ENCODE results near the gene HECTD1. TPM values are rescaled to one million over a fixed set of nuclear protein-coding genes. Genes with fewer than 3 reads are reported as not detected.
"Not testable (repeated sequence)": the region's sequence is repeated elsewhere in the genome, so short reads cannot be mapped to it uniquely, and the experiment has no call there.

HECTD1 gene
- total RNA-seq, 8 experiments from 2014 or later = 98.6 to 560 (median 132) TPM

GRCh38 chr14:31122098-31122611 lies 85.4 kb downstream of the HECTD1 start:
- no peaks in the 10 kb centered on the region for H3K4me1 ChIP-seq (replicated peaks in 1 of 2)
- H3K4me3 ChIP-seq = no peak overlapping the region
- peak in 1 of 8 experiments; percentile 12 for ATAC-seq (replicated peaks in 6 of 8)
- 60 to 96% (median 70%) methylated on average over 1 to 4 of the region's 8 CpGs; no CpG with 5 or more reads in 4 of the 10 experiments for WGBS, 10 experiments
- in situ Hi-C loops (cut with MboI; ENCODE audit: low pct_unique_long_range_greater_than_20kb in 2 of 9, low sequenced_read_pairs in 9 of 9, unreplicated experiment in 9 of 9) = loop anchor here in 1 of 9 experiments (25.0 kb wide), 1 partner anchor 215 kb away; no protein-coding TSS in a partner anchor
- no peak overlapping the region for H3K27ac ChIP-seq

- Histone ChIP-seq H3K4me3 (no peak overlapping the region), H3K4me1 (replicated peaks in 1 of 2) (no peaks in the 10 kb centered on the region), H3K27ac (no peak overlapping the region)
- 65 to 100% (median 89%) methylated on average over 1 to 3 of the region's 3 CpGs; no CpG with 5 or more reads in 4 of the 10 experiments for WGBS, 10 experiments
- in situ Hi-C loops (cut with MboI; ENCODE audit: low pct_unique_long_range_greater_than_20kb in 2 of 9, low sequenced_read_pairs in 9 of 9, unreplicated experiment in 9 of 9) = loop anchor here in 1 of 9 experiments (25.0 kb wide), 1 partner anchor 218 kb away; no protein-coding TSS in a partner anchor
- ATAC-seq (replicated peaks in 6 of 8) = peak in 1 of 8 experiments; percentile 19
Measured at GRCh38 chr14:31118892-31119291, 88.7 kb downstream of the HECTD1 start.

- no peak for ATAC-seq (replicated peaks in 6 of 8)
- WGBS, 10 experiments = 92 to 100% (median 100%) methylated on average over 1 to 3 of the region's 3 CpGs; no CpG with 5 or more reads in 1 of the 10 experiments
- no peak overlapping the region for H3K27ac ChIP-seq
- no peak overlapping the region for H3K4me3 ChIP-seq
- in situ Hi-C loops (cut with MboI; ENCODE audit: low pct_unique_long_range_greater_than_20kb in 2 of 9, low sequenced_read_pairs in 9 of 9, unreplicated experiment in 9 of 9) = loop anchor here in 1 of 9 experiments (25.0 kb wide), 1 partner anchor 224 kb away; no protein-coding TSS in a partner anchor
- no peaks in the 10 kb centered on the region for H3K4me1 ChIP-seq (replicated peaks in 1 of 2)
Measured at GRCh38 chr14:31113794-31114193, 93.8 kb downstream of the HECTD1 start.

GRCh38 chr14:31110872-31111271 lies 96.7 kb downstream of the HECTD1 start:
- 67 to 100% (median 100%) methylated on average over 1 to 2 of the region's 2 CpGs for WGBS, 10 experiments
- in situ Hi-C loops (cut with MboI; ENCODE audit: low pct_unique_long_range_greater_than_20kb in 2 of 9, low sequenced_read_pairs in 9 of 9, unreplicated experiment in 9 of 9) = loop anchor here in 1 of 9 experiments (25.0 kb wide), 1 partner anchor 226 kb away; no protein-coding TSS in a partner anchor
- no peak for ATAC-seq (replicated peaks in 6 of 8)
- H3K27ac ChIP-seq = no peak overlapping the region
- H3K4me3 ChIP-seq = no peak overlapping the region
- no peaks in the 10 kb centered on the region for H3K4me1 ChIP-seq (replicated peaks in 1 of 2)

GRCh38 chr14:31109257-31109656 lies 98.3 kb downstream of the HECTD1 start:
- ATAC-seq (replicated peaks in 6 of 8) = no peak
- WGBS, 10 experiments = 86 to 100% (median 94%) methylated on average over 1 to 10 of the region's 11 CpGs; no CpG with 5 or more reads in 2 of the 10 experiments
- Histone ChIP-seq H3K27ac (no peak overlapping the region), H3K4me3 (no peak overlapping the region), H3K4me1 (replicated peaks in 1 of 2) (no peaks in the 10 kb centered on the region)
- in situ Hi-C loops (cut with MboI; ENCODE audit: low pct_unique_long_range_greater_than_20kb in 2 of 9, low sequenced_read_pairs in 9 of 9, unreplicated experiment in 9 of 9) = loop anchor here in 1 of 9 experiments (25.0 kb wide), 1 partner anchor 228 kb away; no protein-coding TSS in a partner anchor

GRCh38 chr14:31106768-31107167 lies 100.8 kb downstream of the HECTD1 start:
- no peak overlapping the region for H3K27ac ChIP-seq
- 68 to 100% (median 94%) methylated on average over 2 to 3 of the region's 3 CpGs; no CpG with 5 or more reads in 2 of the 10 experiments for WGBS, 10 experiments
- in situ Hi-C loops (cut with MboI; ENCODE audit: low pct_unique_long_range_greater_than_20kb in 2 of 9, low sequenced_read_pairs in 9 of 9, unreplicated experiment in 9 of 9) = loop anchor here in 1 of 9 experiments (25.0 kb wide), 1 partner anchor 231 kb away; no protein-coding TSS in a partner anchor
- H3K4me1 ChIP-seq (replicated peaks in 1 of 2) = no peaks in the 10 kb centered on the region
- no peak overlapping the region for H3K4me3 ChIP-seq
- no peak for ATAC-seq (replicated peaks in 6 of 8)

GRCh38 chr14:31097081-31097480 lies 110.5 kb downstream of the HECTD1 start:
- Histone ChIP-seq H3K27ac (no peak overlapping the region), H3K4me1 (replicated peaks in 1 of 2) (no peaks in the 10 kb centered on the region), H3K4me3 (no peak overlapping the region)
- in situ Hi-C loops (cut with MboI; ENCODE audit: low pct_unique_long_range_greater_than_20kb in 2 of 9, low sequenced_read_pairs in 9 of 9, unreplicated experiment in 9 of 9) = loop anchor here in 2 of 9 experiments (25.0 kb wide), 1 partner anchor 110 kb away; no protein-coding TSS in a partner anchor
- WGBS, 10 experiments = 75 to 100% (median 85%) methylated on average over 1 of the region's 1 CpG; no CpG with 5 or more reads in 4 of the 10 experiments
- no peak for ATAC-seq (replicated peaks in 6 of 8)

GRCh38 chr14:31096255-31096654 lies 111.3 kb downstream of the HECTD1 start:
- WGBS, 10 experiments = 83 to 100% (median 100%) methylated on average over 1 to 6 of the region's 6 CpGs
- no peak overlapping the region for H3K4me3 ChIP-seq
- no peak for ATAC-seq (replicated peaks in 6 of 8)
- no peaks in the 10 kb centered on the region for H3K4me1 ChIP-seq (replicated peaks in 1 of 2)
- in situ Hi-C loops (cut with MboI; ENCODE audit: low pct_unique_long_range_greater_than_20kb in 2 of 9, low sequenced_read_pairs in 9 of 9, unreplicated experiment in 9 of 9) = loop anchor here in 2 of 9 experiments (25.0 kb wide), 1 partner anchor 109 kb away; no protein-coding TSS in a partner anchor
- no peak overlapping the region for H3K27ac ChIP-seq

- H3K4me3 ChIP-seq; ATAC-seq (replicated peaks in 6 of 8); H3K27ac ChIP-seq; H3K4me1 ChIP-seq (replicated peaks in 1 of 2): not testable (repeated sequence)
- in situ Hi-C loops (cut with MboI; ENCODE audit: low pct_unique_long_range_greater_than_20kb in 2 of 9, low sequenced_read_pairs in 9 of 9, unreplicated experiment in 9 of 9) = loop anchor here in 2 of 9 experiments (25.0 kb wide), 1 partner anchor 109 kb away; no protein-coding TSS in a partner anchor
- 90 to 100% (median 96%) methylated on average over 1 to 7 of the region's 8 CpGs; no CpG with 5 or more reads in 3 of the 10 experiments for WGBS, 10 experiments
Measured at GRCh38 chr14:31095817-31096216, 111.8 kb downstream of the HECTD1 start.

- H3K27ac ChIP-seq = not testable (repeated sequence)
- 67 to 100% (median 98%) methylated on average over 1 to 7 of the region's 10 CpGs for WGBS, 10 experiments
Measured at GRCh38 chr14:31093884-31094839, 113.4 kb downstream of the HECTD1 start.

GRCh38 chr14:31092160-31092708 lies 115.4 kb downstream of the HECTD1 start:
- no peak for ATAC-seq (replicated peaks in 6 of 8)
- no peaks in the 10 kb centered on the region for H3K4me1 ChIP-seq (replicated peaks in 1 of 2)
- no peak overlapping the region for H3K27ac ChIP-seq
- 60 to 100% (median 83%) methylated on average over 1 to 2 of the region's 2 CpGs; no CpG with 5 or more reads in 3 of the 10 experiments for WGBS, 10 experiments
- in situ Hi-C loops (cut with MboI; ENCODE audit: low pct_unique_long_range_greater_than_20kb in 2 of 9, low sequenced_read_pairs in 9 of 9, unreplicated experiment in 9 of 9) = loop anchor here in 2 of 9 experiments (25.0 kb wide), 1 partner anchor 105 kb away; no protein-coding TSS in a partner anchor
- no peak overlapping the region for H3K4me3 ChIP-seq

More at GRCh38 chr14:31093884-31094839, 113.4 kb downstream of the HECTD1 start:
- not testable (repeated sequence) for H3K4me3 ChIP-seq; H3K4me1 ChIP-seq (replicated peaks in 1 of 2); ATAC-seq (replicated peaks in 6 of 8)
- in situ Hi-C loops (cut with MboI; ENCODE audit: low pct_unique_long_range_greater_than_20kb in 2 of 9, low sequenced_read_pairs in 9 of 9, unreplicated experiment in 9 of 9) = loop anchor here in 2 of 9 experiments (25.0 kb wide), 1 partner anchor 107 kb away; no protein-coding TSS in a partner anchor
